Activated naive CD8-positive, alpha-beta T cell (primary cell): Measurements from ENCODE around the gene ABLIM3.
"Not testable (repeated sequence)": the region's sequence is repeated elsewhere in the genome, so short reads cannot be mapped to it uniquely, and the experiment has no call there.

ENCODE experiments used
- H3K27ac Mint-ChIP-seq: one replicate; pipeline ENCODE4 v1.8.0; 2021; ENCODE audit warnings: mixed read lengths
- H3K27me3 Mint-ChIP-seq: one replicate; pipeline ENCODE4 v1.8.0; 2021; ENCODE audit warnings: mixed read lengths
- H3K36me3 Mint-ChIP-seq: one replicate; pipeline ENCODE4 v1.8.0; 2021; ENCODE audit warnings: mixed read lengths
- H3K4me1 Mint-ChIP-seq: one replicate; pipeline ENCODE4 v1.8.0; 2021; ENCODE audit warnings: low read depth, mixed read lengths
- H3K4me3 Mint-ChIP-seq: one replicate; pipeline ENCODE4 v1.8.0; 2021; ENCODE audit warnings: mild to moderate bottlenecking, mixed read lengths
- H3K9me3 Mint-ChIP-seq: one replicate; pipeline ENCODE4 v1.8.0; 2021; ENCODE audit warnings: low read depth, mixed read lengths

The ABLIM3 gene

GRCh38 chr5:149181732-149182131 is 40.4 kb downstream of the ABLIM3 start:
- no peak overlapping the region for H3K27ac Mint-ChIP-seq
- peaks cover 29% of the 10 kb centered on the region for H3K27me3 Mint-ChIP-seq
- no peaks in the 10 kb centered on the region for H3K36me3 Mint-ChIP-seq
- H3K4me3 Mint-ChIP-seq = no peak overlapping the region
- no peaks in the 10 kb centered on the region for H3K4me1 Mint-ChIP-seq
- no peaks in the 10 kb centered on the region for H3K9me3 Mint-ChIP-seq

- Mint-ChIP-seq H3K4me1 (no peaks in the 10 kb centered on the region), H3K27me3 (peaks cover 31% of the 10 kb centered on the region), H3K36me3 (no peaks in the 10 kb centered on the region), H3K4me3 (no peak overlapping the region), H3K27ac (no peak overlapping the region), H3K9me3 (no peaks in the 10 kb centered on the region)
Observed at GRCh38 chr5:149182241-149182640, 40.9 kb downstream of the ABLIM3 start.

GRCh38 chr5:149185067-149185466 is 43.8 kb downstream of the ABLIM3 start:
- Mint-ChIP-seq H3K36me3 (no peaks in the 10 kb centered on the region), H3K4me1 (no peaks in the 10 kb centered on the region), H3K9me3 (no peaks in the 10 kb centered on the region), H3K4me3 (no peak overlapping the region), H3K27me3 (peaks cover 27% of the 10 kb centered on the region), H3K27ac (no peak overlapping the region)

- no peaks in the 10 kb centered on the region for H3K36me3 Mint-ChIP-seq
- no peaks in the 10 kb centered on the region for H3K4me1 Mint-ChIP-seq
- H3K27ac Mint-ChIP-seq = no peak overlapping the region
- no peak overlapping the region for H3K4me3 Mint-ChIP-seq
- peaks cover 19% of the 10 kb centered on the region for H3K27me3 Mint-ChIP-seq
- no peaks in the 10 kb centered on the region for H3K9me3 Mint-ChIP-seq
Observed at GRCh38 chr5:149186506-149186905, 45.2 kb downstream of the ABLIM3 start.

- peaks cover 16% of the 10 kb centered on the region for H3K27me3 Mint-ChIP-seq
- not testable (repeated sequence) for H3K36me3 Mint-ChIP-seq, H3K27ac Mint-ChIP-seq, H3K4me3 Mint-ChIP-seq, H3K4me1 Mint-ChIP-seq, H3K9me3 Mint-ChIP-seq
Observed at GRCh38 chr5:149187617-149188016, 46.3 kb downstream of the ABLIM3 start.

GRCh38 chr5:149188383-149188782 is 47.1 kb downstream of the ABLIM3 start:
- Mint-ChIP-seq H3K4me1 (no peaks in the 10 kb centered on the region), H3K4me3 (no peak overlapping the region), H3K27me3 (peaks cover 16% of the 10 kb centered on the region), H3K9me3 (no peaks in the 10 kb centered on the region), H3K27ac (no peak overlapping the region), H3K36me3 (no peaks in the 10 kb centered on the region)

- Mint-ChIP-seq H3K27me3 (no peaks in the 10 kb centered on the region), H3K36me3 (no peaks in the 10 kb centered on the region), H3K4me1 (no peaks in the 10 kb centered on the region), H3K9me3 (no peaks in the 10 kb centered on the region), H3K4me3 (no peak overlapping the region), H3K27ac (no peak overlapping the region)
Observed at GRCh38 chr5:149195337-149195887, 54.1 kb downstream of the ABLIM3 start.

- Mint-ChIP-seq H3K4me1 (no peaks in the 10 kb centered on the region), H3K27ac (no peak overlapping the region), H3K9me3 (no peaks in the 10 kb centered on the region), H3K4me3 (no peak overlapping the region), H3K27me3 (no peaks in the 10 kb centered on the region), H3K36me3 (no peaks in the 10 kb centered on the region)
Observed at GRCh38 chr5:149195962-149196361, 54.7 kb downstream of the ABLIM3 start.

GRCh38 chr5:149198148-149198547 is 56.9 kb downstream of the ABLIM3 start:
- H3K9me3 Mint-ChIP-seq = no peaks in the 10 kb centered on the region
- no peaks in the 10 kb centered on the region for H3K27me3 Mint-ChIP-seq
- H3K36me3 Mint-ChIP-seq = no peaks in the 10 kb centered on the region
- no peak overlapping the region for H3K27ac Mint-ChIP-seq
- no peak overlapping the region for H3K4me3 Mint-ChIP-seq
- H3K4me1 Mint-ChIP-seq = no peaks in the 10 kb centered on the region

- H3K36me3 Mint-ChIP-seq = no peaks in the 10 kb centered on the region
- H3K27me3 Mint-ChIP-seq = no peaks in the 10 kb centered on the region
- H3K4me1 Mint-ChIP-seq = no peaks in the 10 kb centered on the region
- no peak overlapping the region for H3K4me3 Mint-ChIP-seq
- no peaks in the 10 kb centered on the region for H3K9me3 Mint-ChIP-seq
- H3K27ac Mint-ChIP-seq = no peak overlapping the region
Observed at GRCh38 chr5:149200355-149200754, 59.1 kb downstream of the ABLIM3 start.

GRCh38 chr5:149201121-149201637 is 59.9 kb downstream of the ABLIM3 start:
- no peaks in the 10 kb centered on the region for H3K36me3 Mint-ChIP-seq
- no peaks in the 10 kb centered on the region for H3K4me1 Mint-ChIP-seq
- H3K4me3 Mint-ChIP-seq = no peak overlapping the region
- no peak overlapping the region for H3K27ac Mint-ChIP-seq
- no peaks in the 10 kb centered on the region for H3K9me3 Mint-ChIP-seq
- no peaks in the 10 kb centered on the region for H3K27me3 Mint-ChIP-seq

GRCh38 chr5:149202910-149203451 is 61.7 kb downstream of the ABLIM3 start:
- Mint-ChIP-seq H3K4me1 (no peaks in the 10 kb centered on the region), H3K4me3 (no peak overlapping the region), H3K9me3 (no peaks in the 10 kb centered on the region), H3K27ac (no peak overlapping the region), H3K36me3 (no peaks in the 10 kb centered on the region), H3K27me3 (no peaks in the 10 kb centered on the region)

GRCh38 chr5:149203921-149204441 is 62.7 kb downstream of the ABLIM3 start:
- H3K9me3 Mint-ChIP-seq = no peaks in the 10 kb centered on the region
- H3K27me3 Mint-ChIP-seq = no peaks in the 10 kb centered on the region
- no peak overlapping the region for H3K4me3 Mint-ChIP-seq
- H3K36me3 Mint-ChIP-seq = no peaks in the 10 kb centered on the region
- H3K27ac Mint-ChIP-seq = no peak overlapping the region
- H3K4me1 Mint-ChIP-seq = no peaks in the 10 kb centered on the region

- H3K4me3 Mint-ChIP-seq = no peak overlapping the region
- H3K9me3 Mint-ChIP-seq = no peaks in the 10 kb centered on the region
- H3K36me3 Mint-ChIP-seq = no peaks in the 10 kb centered on the region
- peaks cover 5% of the 10 kb centered on the region for H3K4me1 Mint-ChIP-seq
- no peak overlapping the region for H3K27ac Mint-ChIP-seq
- no peaks in the 10 kb centered on the region for H3K27me3 Mint-ChIP-seq
Observed at GRCh38 chr5:149205625-149206523, 64.6 kb downstream of the ABLIM3 start.

GRCh38 chr5:149206524-149207141 is 65.3 kb downstream of the ABLIM3 start:
- Mint-ChIP-seq H3K4me3 (no peak overlapping the region), H3K4me1 (peaks cover 11% of the 10 kb centered on the region), H3K36me3 (no peaks in the 10 kb centered on the region), H3K27me3 (no peaks in the 10 kb centered on the region), H3K27ac (no peak overlapping the region), H3K9me3 (no peaks in the 10 kb centered on the region)
